Neural progenitor cell (in vitro differentiated cells): ENCODE results near the gene MRC2. TPM values are rescaled to one million over a fixed set of nuclear protein-coding genes. Genes with fewer than 3 reads are reported as not detected.

Source experiments
- DNase-seq: peaks from one replicate; pipeline ENCODE4 v3.0.0-alpha.2; 2016; ENCODE audit warnings: low spot score
- H2AFZ ChIP-seq: fragments of 200-600 bp; sonication (generic); replicated peaks from 2 replicates; pipeline ENCODE4 v1.6.1; 2016; ENCODE audit warnings: antibody characterized with exemption
- H3F3A ChIP-seq: fragments of 200-600 bp; sonication (generic); 2 replicates; pipeline ENCODE4 v1.6.1; 2016; ENCODE audit warnings: antibody characterized with exemption, low read depth
- H3K27ac ChIP-seq: fragments of 200-600 bp; sonication (generic); 2 replicates; pipeline ENCODE4 v1.5.1; 2016; ENCODE audit warnings: mild to moderate bottlenecking
- H3K27me3 ChIP-seq: fragments of 200-600 bp; sonication (generic); 2 replicates; pipeline ENCODE4 v1.6.1; 2016; ENCODE audit warnings: mild to moderate bottlenecking, moderate library complexity
- H3K36me3 ChIP-seq: fragments of 200-600 bp; sonication (generic); 2 replicates; pipeline ENCODE4 v1.5.1; 2016
- H3K4me1 ChIP-seq: fragments of 200-600 bp; sonication (generic); 2 replicates; pipeline ENCODE4 v1.6.1; 2016; ENCODE audit warnings: mixed run types
- H3K4me2 ChIP-seq: fragments of 200-600 bp; sonication (generic); 2 replicates; pipeline ENCODE4 v1.6.1; 2016
- H3K4me3 ChIP-seq: fragments of 200-600 bp; sonication (generic); 2 replicates; pipeline ENCODE4 v1.5.1; 2016
- H3K79me2 ChIP-seq: fragments of 200-600 bp; sonication (generic); 2 replicates; pipeline ENCODE4 v1.6.1; 2016; ENCODE audit warnings: low read depth
- H3K9ac ChIP-seq: fragments of 200-600 bp; sonication (generic); 2 replicates; pipeline ENCODE4 v1.6.1; 2016
- H3K9me3 ChIP-seq: fragments of 200-600 bp; sonication (generic); 2 replicates; pipeline ENCODE4 v1.5.1; 2016; ENCODE audit warnings: low read depth
- H4K20me1 ChIP-seq: fragments of 200-600 bp; sonication (generic); 2 replicates; pipeline ENCODE4 v1.6.1; 2016; ENCODE audit warnings: low read depth
- H3K27ac Mint-ChIP-seq: 3 replicates; pipeline ENCODE4 v1.8.0; 2021; ENCODE audit warnings: mixed read lengths
- H3K27me3 Mint-ChIP-seq: 2 replicates; pipeline ENCODE4 v1.8.0; 2022; ENCODE audit warnings: low read depth, mild to moderate bottlenecking, inconsistent platforms, moderate library complexity, mixed read lengths; ENCODE audit not compliant: insufficient read depth
- H3K36me3 Mint-ChIP-seq: 3 replicates; pipeline ENCODE4 v1.8.0; 2021; ENCODE audit warnings: mixed read lengths
- H3K4me1 Mint-ChIP-seq: 3 replicates; pipeline ENCODE4 v1.8.0; 2021; ENCODE audit warnings: mixed read lengths
- H3K4me3 Mint-ChIP-seq: 3 replicates; pipeline ENCODE4 v1.8.0; 2021; ENCODE audit warnings: mild to moderate bottlenecking, moderate library complexity, mixed read lengths
- H3K9me3 Mint-ChIP-seq: 3 replicates; pipeline ENCODE4 v1.8.0; 2020; ENCODE audit warnings: mixed read lengths
- CTCF ChIP-seq: fragments of 200-600 bp; sonication (generic); IDR thresholded peaks from 2 replicates; pipeline ENCODE4 v1.5.1; 2017; ENCODE audit warnings: antibody characterized with exemption, mild to moderate bottlenecking
- EZH2 ChIP-seq: fragments of 200-600 bp; sonication (generic); IDR thresholded peaks from 2 replicates; pipeline ENCODE4 v1.6.1; 2017; ENCODE audit warnings: antibody characterized with exemption, mild to moderate bottlenecking, moderate library complexity
- EZH2phosphoT487 ChIP-seq: fragments of 200-600 bp; sonication (generic); IDR thresholded peaks from 2 replicates; pipeline ENCODE4 v1.6.1; 2017; ENCODE audit warnings: antibody characterized with exemption
- total RNA-seq: library from RNA; depleted of rRNA; stranded (reverse); fragments of >200 nt; gene quantifications from 2 replicates; pipeline ENCODE4 v1.2.3, GENCODE V29; 2015; ENCODE audit warnings: low replicate concordance

MRC2 gene
- total RNA-seq, 1 donor from 2014 or later: 24.6 TPM

- TF ChIP-seq CTCF: no peak
- no peak for TF ChIP-seq EZH2phosphoT487
- no peak for TF ChIP-seq EZH2
- Mint-ChIP-seq H3K4me1 (peaks cover 16% of the 10 kb centered on the region), H3K27me3 (peaks cover 14% of the 10 kb centered on the region), H3K9me3 (no peaks in the 10 kb centered on the region), H3K36me3 (no peaks in the 10 kb centered on the region), H3K4me3 (peak overlapping the region; percentile 57), H3K27ac (no peak overlapping the region)
- peaks cover 5% of the 10 kb centered on the region for H4K20me1 ChIP-seq
- H3K27me3 ChIP-seq: peaks cover 38% of the 10 kb centered on the region
- H3K27ac ChIP-seq: no peak overlapping the region
- no peak overlapping the region for H2AFZ ChIP-seq
- H3K4me3 ChIP-seq: no peak overlapping the region
- no peak overlapping the region for H3K9ac ChIP-seq
- H3K9me3 ChIP-seq: no peaks in the 10 kb centered on the region
- H3K4me2 ChIP-seq: no peak overlapping the region
- no peaks in the 10 kb centered on the region for H3K36me3 ChIP-seq
- H3F3A ChIP-seq: peaks cover 23% of the 10 kb centered on the region
- no peaks in the 10 kb centered on the region for H3K79me2 ChIP-seq
- peaks cover 23% of the 10 kb centered on the region for H3K4me1 ChIP-seq
- DNase-seq: no peak
Observed at GRCh38 chr17:62701706-62702085, 74.2 kb downstream of the MRC2 start.

- no peak overlapping the region for H2AFZ ChIP-seq
- no peak for DNase-seq
- H3K36me3 ChIP-seq: no peaks in the 10 kb centered on the region
- H3K4me3 Mint-ChIP-seq: peak overlapping the region; percentile 80
- peaks cover 25% of the 10 kb centered on the region for H3F3A ChIP-seq
- no peaks in the 10 kb centered on the region for H3K79me2 ChIP-seq
- H3K4me2 ChIP-seq: no peak overlapping the region
- H3K9me3 ChIP-seq: no peaks in the 10 kb centered on the region
- peaks cover 7% of the 10 kb centered on the region for H3K9me3 Mint-ChIP-seq
- TF ChIP-seq EZH2phosphoT487 (no peak), CTCF (no peak), EZH2 (no peak)
- H3K4me1 Mint-ChIP-seq: peaks cover 16% of the 10 kb centered on the region
- no peaks in the 10 kb centered on the region for H3K36me3 Mint-ChIP-seq
- H3K27ac ChIP-seq: no peak overlapping the region
- H3K27ac Mint-ChIP-seq: no peak overlapping the region
- peaks cover 5% of the 10 kb centered on the region for H4K20me1 ChIP-seq
- no peak overlapping the region for H3K4me3 ChIP-seq
- H3K4me1 ChIP-seq: peaks cover 25% of the 10 kb centered on the region
- H3K9ac ChIP-seq: no peak overlapping the region
- peaks cover 14% of the 10 kb centered on the region for H3K27me3 Mint-ChIP-seq
- peaks cover 41% of the 10 kb centered on the region for H3K27me3 ChIP-seq
Observed at GRCh38 chr17:62702746-62703260, 75.3 kb downstream of the MRC2 start.

- TF ChIP-seq EZH2phosphoT487: no peak
- no peak for TF ChIP-seq EZH2
- no peak for TF ChIP-seq CTCF
- H3K27ac ChIP-seq: no peak overlapping the region
- peaks cover 41% of the 10 kb centered on the region for H3K27me3 ChIP-seq
- H2AFZ ChIP-seq: peak overlapping the region; percentile 73
- Mint-ChIP-seq H3K4me1 (peaks cover 16% of the 10 kb centered on the region), H3K36me3 (no peaks in the 10 kb centered on the region), H3K9me3 (peaks cover 8% of the 10 kb centered on the region), H3K27me3 (peaks cover 14% of the 10 kb centered on the region), H3K27ac (no peak overlapping the region), H3K4me3 (peak overlapping the region; percentile 80)
- no peaks in the 10 kb centered on the region for H3K36me3 ChIP-seq
- peak overlapping the region; percentile 94 for H3K4me3 ChIP-seq
- H3K9ac ChIP-seq: no peak overlapping the region
- peaks cover 25% of the 10 kb centered on the region for H3K4me1 ChIP-seq
- H3K9me3 ChIP-seq: no peaks in the 10 kb centered on the region
- peaks cover 25% of the 10 kb centered on the region for H3F3A ChIP-seq
- peak overlapping the region; percentile 91 for H3K4me2 ChIP-seq
- H3K79me2 ChIP-seq: no peaks in the 10 kb centered on the region
- DNase-seq: no peak
- H4K20me1 ChIP-seq: peaks cover 5% of the 10 kb centered on the region
Observed at GRCh38 chr17:62703261-62703775, 75.8 kb downstream of the MRC2 start.
